Ishikawa (cell line): ENCODE measurements around the gene ARMC9.

ENCODE experiments used
- CEBPB ChIP-seq: IDR thresholded peaks from 2 replicates; pipeline ENCODE4 v1.6.1; 2012
- EGR1 ChIP-seq: IDR thresholded peaks from 2 replicates; pipeline ENCODE4 v1.6.1; 2012
- EP300 ChIP-seq: IDR thresholded peaks from 2 replicates; pipeline ENCODE4 v1.6.1; 2012; ENCODE audit warnings: borderline replicate concordance
- RAD21 ChIP-seq: IDR thresholded peaks from 2 replicates; pipeline ENCODE4 v1.6.1; 2012; ENCODE audit warnings: low read depth
- TAF1 ChIP-seq: IDR thresholded peaks from 2 replicates; pipeline ENCODE4 v1.6.1; 2012; ENCODE audit warnings: low read depth, mild to moderate bottlenecking
- TCF12 ChIP-seq: IDR thresholded peaks from 2 replicates; pipeline ENCODE4 v1.6.1; 2012; ENCODE audit warnings: low read depth
- YY1 ChIP-seq: IDR thresholded peaks from 2 replicates; pipeline ENCODE4 v1.6.1; 2012; ENCODE audit warnings: low read depth

DNA sequence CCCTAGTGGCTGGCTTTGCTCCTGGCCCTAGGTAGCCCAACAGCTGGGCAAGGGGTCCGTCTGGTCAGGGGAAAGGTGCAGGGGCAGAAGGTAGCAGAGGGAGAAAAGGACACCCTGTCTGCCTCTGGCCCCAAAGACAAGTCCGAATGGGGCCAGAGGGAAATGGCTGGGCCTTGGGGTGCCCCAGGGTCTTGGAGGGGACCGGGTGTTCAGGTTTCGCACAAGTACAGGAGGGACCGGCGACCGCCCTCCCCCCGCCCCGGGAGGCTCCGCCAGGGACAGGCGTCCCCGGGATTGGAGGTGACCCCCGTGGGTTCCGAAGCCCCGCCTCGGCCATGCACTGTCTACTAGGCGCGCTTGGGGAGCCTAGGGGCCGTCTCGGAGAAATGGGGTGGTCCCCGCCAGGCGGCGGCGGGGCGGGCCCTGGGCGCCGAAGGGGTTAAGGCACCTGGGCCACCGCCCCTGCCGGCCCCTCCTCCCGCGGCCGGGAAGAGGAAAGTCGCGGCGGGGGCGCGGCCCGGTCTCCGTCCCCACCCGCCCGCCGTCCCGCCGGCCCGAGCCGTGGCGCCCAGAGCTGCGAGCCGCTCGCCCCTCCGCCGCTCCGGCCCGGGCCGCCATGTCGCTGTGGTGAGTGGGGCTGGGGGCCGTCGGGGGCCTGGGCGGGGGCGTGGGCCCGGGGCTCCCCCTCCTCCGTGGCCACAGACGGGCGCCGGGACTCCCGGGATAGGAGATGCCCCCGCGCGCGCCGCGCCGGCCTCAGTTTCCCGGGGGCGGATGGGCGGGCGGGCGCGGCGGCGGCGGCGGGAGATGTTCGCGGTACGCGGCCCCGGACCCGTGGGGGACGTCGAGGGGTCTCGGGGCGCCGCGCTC lies 197.0 kb downstream of the ARMC9 start, which contains the start of gene B3GNT7:
- TF ChIP-seq RAD21 (no peak), CEBPB (no peak), TAF1 (no peak), YY1 (0 out of 2 replicates have a peak, but pooled peaks have one; percentile 21), EP300 (no peak), EGR1 (no peak), TCF12 (no peak)
